K562 (cell line): ENCODE measurements around the gene ZNF296.

Experiments used
- MYBL2 ChIP-seq, 2 experiments: fragments of 450-650 bp in 1 of 2; sonication (generic) in 1 of 2; formaldehyde crosslinking in 1 of 2; IDR thresholded peaks; 2 replicates each; pipeline versions ENCODE4 v1.6.1 to v1.8.1; 2017 to 2022; ENCODE audit warnings: borderline replicate concordance in 1 of 2, inconsistent platforms in 1 of 2, low read depth in 1 of 2, mild to moderate bottlenecking in 1 of 2, missing genetic modification reagents in 1 of 2, moderate library complexity in 1 of 2
- NCOA1 ChIP-seq: fragments of 450-650 bp; IDR thresholded peaks from 2 replicates; pipeline ENCODE4 v1.6.1; 2016; ENCODE audit warnings: low read depth
- NR2C1 ChIP-seq, 2 experiments: fragments of 450-650 bp; IDR thresholded peaks; 2 replicates each; pipeline ENCODE4 v1.6.1; 2017; ENCODE audit warnings: mild to moderate bottlenecking in 2 of 2, antibody characterized with exemption in 1 of 2, inconsistent platforms in 1 of 2, missing compliant biosample characterization in 1 of 2, missing genetic modification characterization in 1 of 2
- RAD21 ChIP-seq, 2 experiments: fragments of 250-450 bp in 1 of 2; fragments of 450-650 bp in 1 of 2; sonication (Bioruptor Pico) in 1 of 2; formaldehyde crosslinking in 1 of 2; IDR thresholded peaks in 1 of 2; conservative IDR thresholded peaks in 1 of 2; 2 replicates each; pipeline versions ENCODE4 v1.4.0 to v1.8.0; 2020 to 2022; ENCODE audit warnings: mild to moderate bottlenecking in 2 of 2, moderate library complexity in 1 of 2
- SREBF2 ChIP-seq: sonication (generic); formaldehyde crosslinking; IDR thresholded peaks from 2 replicates; pipeline ENCODE4 v1.4.0; 2020; ENCODE audit warnings: mild to moderate bottlenecking, missing genetic modification reagents
- ZFPM2 ChIP-seq: fragments of 250-450 bp; sonication (Bioruptor Pico); IDR thresholded peaks from 2 replicates; pipeline ENCODE4 v1.5.1; 2022; ENCODE audit warnings: mild to moderate bottlenecking
- ZNF140 ChIP-seq: fragments of 250-450 bp; sonication (Bioruptor Pico); IDR thresholded peaks from 2 replicates; pipeline ENCODE4 v1.8.0; 2021; ENCODE audit warnings: moderate library complexity, mild to moderate bottlenecking, inconsistent platforms
- ZNF384 ChIP-seq: IDR thresholded peaks from 2 replicates; pipeline ENCODE4 v1.6.1; 2012; ENCODE audit warnings: low read depth, low read length, improper control_type of control experiment
- ZNF445 ChIP-seq: fragments of 250-450 bp; sonication (Bioruptor Pico); IDR thresholded peaks from 2 replicates; pipeline ENCODE4 v1.4.0; 2020; ENCODE audit warnings: low read depth, mild to moderate bottlenecking, moderate library complexity
- TF ChIP-seq, protein P1 (sequence below): sonication (generic); formaldehyde crosslinking; IDR thresholded peaks from 2 replicates; pipeline ENCODE4 v1.9.0; 2022; ENCODE audit warnings: mild to moderate bottlenecking, missing genetic modification reagents
- TF ChIP-seq, protein P2 (sequence below): sonication (generic); formaldehyde crosslinking; IDR thresholded peaks from 2 replicates; pipeline ENCODE4 v1.8.0; 2022; ENCODE audit warnings: mild to moderate bottlenecking, missing genetic modification reagents, borderline replicate concordance

DNA sequence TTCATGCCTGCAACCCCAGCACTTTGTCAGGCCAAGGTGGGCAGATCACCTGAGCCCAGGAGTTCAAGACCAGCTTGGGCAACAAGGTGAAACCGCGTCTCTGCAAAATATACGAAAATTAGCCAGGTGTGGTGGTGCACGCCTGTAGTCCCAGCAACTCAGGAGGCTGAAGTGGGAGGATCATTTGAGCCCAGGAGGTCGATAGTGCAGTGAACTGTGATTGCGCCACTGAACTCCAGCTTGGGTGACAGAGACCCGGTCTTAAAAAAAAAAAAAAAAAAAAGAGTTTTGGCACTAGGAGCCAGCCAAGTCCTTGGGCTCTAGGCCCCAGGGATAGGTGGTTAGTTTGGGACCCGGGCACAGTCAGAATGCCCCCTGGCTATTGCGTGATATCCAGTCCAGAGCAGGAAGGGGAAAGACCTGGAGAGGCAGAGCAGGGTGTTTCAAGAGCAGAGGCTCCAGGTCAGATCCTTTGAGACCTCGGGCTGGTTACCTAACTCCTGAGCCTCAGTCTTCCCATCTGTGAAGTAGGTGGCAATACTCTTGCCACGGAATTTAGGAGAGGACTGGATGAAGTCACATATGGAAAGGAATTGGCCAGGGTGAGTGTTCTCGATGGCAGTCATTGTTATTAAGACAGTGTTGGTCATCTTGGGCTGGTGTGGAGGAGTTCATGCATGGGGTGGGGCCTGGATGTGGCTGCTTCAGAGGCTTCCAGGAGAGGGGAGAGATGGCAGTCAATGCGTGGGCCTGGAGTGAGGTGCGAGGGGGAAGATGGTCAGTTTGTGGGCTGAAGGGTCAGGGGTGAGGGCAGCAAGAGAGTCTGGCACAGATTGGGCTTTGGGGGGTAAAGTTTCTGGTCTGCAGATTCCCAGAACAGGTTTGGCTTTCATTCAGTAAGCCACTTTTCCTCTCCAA lies 19.5 kb upstream of the ZNF296 start:
- no peak for TF ChIP-seq ZNF445 (CRISPR knock-in tag)
- no peak for TF ChIP-seq NR2C1 (IDR thresholded peaks at IDR 0.05)
- TF ChIP-seq NR2C1 (tag; IDR thresholded peaks at IDR 0.05), result no peak
- no peak for TF ChIP-seq RAD21 (CRISPR knock-in tag; conservative IDR thresholded peaks at IDR 0.05 in 1 of 2, IDR thresholded peaks at IDR 0.05 in 1 of 2)
- TF ChIP-seq, protein P1, sequence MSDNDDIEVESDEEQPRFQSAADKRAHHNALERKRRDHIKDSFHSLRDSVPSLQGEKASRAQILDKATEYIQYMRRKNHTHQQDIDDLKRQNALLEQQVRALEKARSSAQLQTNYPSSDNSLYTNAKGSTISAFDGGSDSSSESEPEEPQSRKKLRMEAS (CRISPR knock-in tag), result no peak
- TF ChIP-seq NCOA1, result no peak
- no peak for TF ChIP-seq ZFPM2 (CRISPR knock-in tag)
- TF ChIP-seq MYBL2 (IDR thresholded peaks at IDR 0.05; ENCODE audit: low read depth), result no peak
- no peak for TF ChIP-seq MYBL2 (CRISPR knock-in tag; IDR thresholded peaks at IDR 0.05; ENCODE audit: borderline replicate concordance)
- no peak for TF ChIP-seq ZNF140 (CRISPR knock-in tag)
- no peak for TF ChIP-seq SREBF2 (CRISPR knock-in tag)
- TF ChIP-seq, protein P2, sequence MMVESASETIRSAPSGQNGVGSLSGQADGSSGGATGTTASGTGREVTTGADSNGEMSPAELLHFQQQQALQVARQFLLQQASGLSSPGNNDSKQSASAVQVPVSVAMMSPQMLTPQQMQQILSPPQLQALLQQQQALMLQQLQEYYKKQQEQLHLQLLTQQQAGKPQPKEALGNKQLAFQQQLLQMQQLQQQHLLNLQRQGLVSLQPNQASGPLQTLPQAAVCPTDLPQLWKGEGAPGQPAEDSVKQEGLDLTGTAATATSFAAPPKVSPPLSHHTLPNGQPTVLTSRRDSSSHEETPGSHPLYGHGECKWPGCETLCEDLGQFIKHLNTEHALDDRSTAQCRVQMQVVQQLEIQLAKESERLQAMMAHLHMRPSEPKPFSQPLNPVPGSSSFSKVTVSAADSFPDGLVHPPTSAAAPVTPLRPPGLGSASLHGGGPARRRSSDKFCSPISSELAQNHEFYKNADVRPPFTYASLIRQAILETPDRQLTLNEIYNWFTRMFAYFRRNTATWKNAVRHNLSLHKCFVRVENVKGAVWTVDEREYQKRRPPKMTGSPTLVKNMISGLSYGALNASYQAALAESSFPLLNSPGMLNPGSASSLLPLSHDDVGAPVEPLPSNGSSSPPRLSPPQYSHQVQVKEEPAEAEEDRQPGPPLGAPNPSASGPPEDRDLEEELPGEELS (CRISPR knock-in tag), result no peak
- TF ChIP-seq ZNF384, result no peak
